H1 (cell line): ENCODE data around the gene CMTM3. TPM values are rescaled to one million over a fixed set of nuclear protein-coding genes. Genes with fewer than 3 reads are reported as not detected.
"Not testable (repeated sequence)": the region's sequence is repeated elsewhere in the genome, so short reads cannot be mapped to it uniquely, and the experiment has no call there.

Source experiments
- CTCF ChIA-PET: fragments of 300-600 bp; sonication (Branson Sonifier 250); formaldehyde crosslinking; loops from one replicate; lab custom pipeline; 2021; ENCODE audit not compliant: partially characterized antibody; lab: Charles Lee
- POLR2A ChIA-PET: fragments of 300-600 bp; sonication (Branson Sonifier 250); formaldehyde crosslinking; loops from one replicate; lab custom pipeline; 2021; ENCODE audit warnings: inconsistent platforms; ENCODE audit not compliant: partially characterized antibody; lab: Charles Lee
- DNase-seq, 2 experiments: peaks; one replicate each; pipeline versions ENCODE4 v3.0.0 to v3.0.0-alpha.2; 2010 to 2022; ENCODE audit warnings: low spot score in 2 of 2, low read depth in 1 of 2, mixed read lengths in 1 of 2
- FAIRE-seq: peaks from 2 replicates; lab custom pipeline; 2011; peaks lifted over from hg19 to GRCh38; lab: Jason Lieb, UNC
- H2AFZ ChIP-seq: 2 replicates; pipeline ENCODE4 v1.8.1; 2012; ENCODE audit warnings: low read length, inconsistent platforms
- H2AK5ac ChIP-seq: 2 replicates; pipeline ENCODE4 v1.6.1; 2013; ENCODE audit warnings: low read depth, low read length
- H2BK120ac ChIP-seq: replicated peaks from 2 replicates; pipeline ENCODE3; 2013; ENCODE audit warnings: low read depth, low read length, inconsistent platforms
- H2BK12ac ChIP-seq: 2 replicates; pipeline ENCODE4 v1.6.1; 2013; ENCODE audit warnings: low read depth, low read length
- H2BK15ac ChIP-seq: 2 replicates; pipeline ENCODE4 v1.6.1; 2013; ENCODE audit warnings: low read length
- H2BK20ac ChIP-seq: 2 replicates; pipeline ENCODE4 v1.6.1; 2013; ENCODE audit warnings: low read length
- H2BK5ac ChIP-seq: 2 replicates; pipeline ENCODE4 v1.6.1; 2013; ENCODE audit warnings: low read depth, low read length
- H3K14ac ChIP-seq: 2 replicates; pipeline ENCODE4 v1.6.1; 2013; ENCODE audit warnings: inconsistent platforms; ENCODE audit not compliant: insufficient read length
- H3K18ac ChIP-seq: 2 replicates; pipeline ENCODE4 v1.6.1; 2013; ENCODE audit warnings: low read length; ENCODE audit errors: extremely low read depth
- H3K23ac ChIP-seq: 2 replicates; pipeline ENCODE4 v1.6.1; 2013; ENCODE audit warnings: inconsistent platforms; ENCODE audit not compliant: insufficient read length
- H3K23me2 ChIP-seq: 2 replicates; pipeline ENCODE4 v1.6.1; 2013; ENCODE audit warnings: low read depth, low read length
- H3K27ac ChIP-seq: 2 replicates; pipeline ENCODE4 v1.6.1; 2011; ENCODE audit warnings: low read depth, low read length, inconsistent platforms
- H3K27me3 ChIP-seq, 4 experiments: replicated peaks in 1 of 4; 1 replicate in 1 of 4; 2 replicates in 3 of 4; pipeline versions ENCODE4 v1.6.1 to v1.8.1; 2011 to 2013; ENCODE audit warnings: low read length in 3 of 4, mild to moderate bottlenecking in 3 of 4, inconsistent platforms in 2 of 4, mixed read lengths in 2 of 4, moderate library complexity in 1 of 4; ENCODE audit not compliant: control insufficient read depth in 3 of 4, insufficient read depth in 3 of 4; ENCODE audit errors: extremely low read depth in 1 of 4
- H3K36me3 ChIP-seq, 4 experiments: 2 replicates each; pipeline versions ENCODE4 v1.6.1 to v1.8.1; 2011 to 2013; ENCODE audit warnings: mild to moderate bottlenecking in 4 of 4, low read length in 3 of 4, moderate library complexity in 2 of 4, control low read depth in 1 of 4, inconsistent platforms in 1 of 4; ENCODE audit not compliant: insufficient read depth in 4 of 4, control insufficient read depth in 2 of 4
- H3K4ac ChIP-seq: replicated peaks from 2 replicates; pipeline ENCODE3; 2013; ENCODE audit warnings: low read length, low read depth, mixed read lengths, inconsistent platforms; ENCODE audit not compliant: insufficient read length
- H3K4me1 ChIP-seq, 4 experiments: replicated peaks in 1 of 4; 1 replicate in 1 of 4; 2 replicates in 3 of 4; pipeline versions ENCODE4 v1.6.1 to v1.8.1; 2011 to 2013; ENCODE audit warnings: low read length in 3 of 4, inconsistent platforms in 2 of 4, mixed read lengths in 1 of 4; ENCODE audit not compliant: insufficient read depth in 4 of 4, control insufficient read depth in 3 of 4
- H3K4me2 ChIP-seq, 2 experiments: 2 replicates each; pipeline versions ENCODE4 v1.6.1 to v1.8.1; 2011 to 2013; ENCODE audit warnings: low read depth in 2 of 2, low read length in 2 of 2, control low read depth in 1 of 2, inconsistent platforms in 1 of 2, mild to moderate bottlenecking in 1 of 2; ENCODE audit not compliant: insufficient read depth in 1 of 2
- H3K4me3 ChIP-seq, 4 experiments: fragments of 200-600, 300-600 bp in 1 of 4; sonication (generic), shearing (Covaris generic), sonication (Bioruptor Twin) in 1 of 4; 2 replicates each; pipeline versions ENCODE4 v1.5.1 to v1.8.1; 2011 to 2016; ENCODE audit warnings: low read length in 4 of 4, low read depth in 3 of 4, control low read depth in 2 of 4, inconsistent platforms in 2 of 4, mild to moderate bottlenecking in 2 of 4, mixed read lengths in 1 of 4, moderate library complexity in 1 of 4; ENCODE audit not compliant: insufficient read depth in 2 of 4; ENCODE audit errors: extremely low read depth in 1 of 4
- H3K56ac ChIP-seq: replicated peaks from 2 replicates; pipeline ENCODE3; 2013; ENCODE audit warnings: low read depth, mild to moderate bottlenecking, mixed read lengths, low read length, inconsistent platforms; ENCODE audit not compliant: insufficient read length
- H3K79me1 ChIP-seq: 2 replicates; pipeline ENCODE4 v1.6.1; 2013; ENCODE audit warnings: low read depth, low read length, control low read depth
- H3K79me2 ChIP-seq, 2 experiments: 2 replicates each; pipeline versions ENCODE4 v1.6.1 to v1.8.1; 2012 to 2013; ENCODE audit warnings: low read length in 2 of 2, mild to moderate bottlenecking in 2 of 2, inconsistent platforms in 1 of 2; ENCODE audit not compliant: insufficient read depth in 2 of 2, control insufficient read depth in 1 of 2
- H3K9ac ChIP-seq, 4 experiments: replicated peaks in 1 of 4; 1 replicate in 1 of 4; 2 replicates in 3 of 4; pipeline versions ENCODE4 v1.6.1 to v1.8.1; 2011 to 2013; ENCODE audit warnings: low read depth in 3 of 4, low read length in 3 of 4, control low read depth in 2 of 4, mild to moderate bottlenecking in 2 of 4, moderate library complexity in 2 of 4, inconsistent platforms in 1 of 4; ENCODE audit errors: extremely low read depth in 1 of 4
- H3K9me3 ChIP-seq, 2 experiments: 2 replicates each; pipeline versions ENCODE4 v1.6.1 to v1.8.1; 2012 to 2013; ENCODE audit warnings: mild to moderate bottlenecking in 2 of 2, moderate library complexity in 2 of 2, control low read depth in 1 of 2, inconsistent platforms in 1 of 2, low read depth in 1 of 2, low read length in 1 of 2, mixed read lengths in 1 of 2; ENCODE audit not compliant: insufficient read depth in 2 of 2
- H4K20me1 ChIP-seq, 2 experiments: replicated peaks in 1 of 2; 2 replicates each; pipeline versions ENCODE3 to v1.8.1; 2011 to 2013; ENCODE audit warnings: inconsistent platforms in 2 of 2, low read length in 2 of 2, mild to moderate bottlenecking in 1 of 2; ENCODE audit not compliant: insufficient read depth in 2 of 2, control insufficient read depth in 1 of 2
- H4K5ac ChIP-seq: 2 replicates; pipeline ENCODE4 v1.6.1; 2013; ENCODE audit warnings: low read length, low read depth, mixed read lengths, inconsistent platforms; ENCODE audit not compliant: insufficient read length
- H4K8ac ChIP-seq: 2 replicates; pipeline ENCODE4 v1.8.0; 2013; ENCODE audit warnings: mild to moderate bottlenecking, moderate library complexity, low read length, inconsistent platforms; ENCODE audit not compliant: insufficient read depth; ENCODE audit errors: extremely low read depth
- H4K91ac ChIP-seq: replicated peaks from 2 replicates; pipeline ENCODE3; 2013; ENCODE audit warnings: low read length, mixed read lengths, inconsistent platforms; ENCODE audit not compliant: insufficient read length
- WGBS, 2 experiments: shearing (Covaris generic) in 1 of 2; methylation state at CpG; one replicate each; pipeline versions ENCODE4 v1.1.6 to v1.1.7; 2013 to 2015; ENCODE audit warnings: low lambda C conversion rate in 2 of 2, mixed read lengths in 2 of 2, inconsistent platforms in 1 of 2, low coverage in 1 of 2, missing lambda C conversion rate in 1 of 2; ENCODE audit not compliant: insufficient replicate concordance in 2 of 2, insufficient coverage in 1 of 2, insufficient read length in 1 of 2; ENCODE audit errors: extremely low coverage in 1 of 2, missing lambda C conversion rate in 1 of 2; 5-methylcytosine and 5-hydroxymethylcytosine counted together
- polyA plus RNA-seq, 7 experiments: library from polyadenylated mRNA; depleted of rRNA in 3 of 7; stranded (reverse) in 5 of 7; unstranded in 2 of 7; fragments of >200 nt in 5 of 7; fragments of 200-250 nt in 2 of 7; gene quantifications; 1 replicate in 5 of 7; 2 replicates in 1 of 7; 4 replicates in 1 of 7; pipeline versions ENCODE4 v1.2.1 to v1.2.3, GENCODE V29; 2011 to 2013; ENCODE audit warnings: missing spikeins in 2 of 7, mixed read lengths in 2 of 7
- total RNA-seq: library from RNA; stranded (reverse); fragmentation: NEBNext Ultra II Directional; extraction: Animal tissue kit (Norgen Biotek cat#: 25700); gene quantifications from 2 replicates; pipeline ENCODE4 v1.2.1, GENCODE V29; 2021

CMTM3 gene
- total and polyA plus RNA-seq, 2 of the 8 experiments (the other 6 are each of a cell fraction or from before 2014, with no cell fraction given) = 24.7 to 24.8 TPM

GRCh38 chr16:66631558-66631957, 27.1 kb downstream of the CMTM3 start:
- H2AFZ ChIP-seq, H3K79me2 ChIP-seq, H3K9ac ChIP-seq, DNase-seq, H4K5ac ChIP-seq, H2BK15ac ChIP-seq, POLR2A ChIA-PET, H2BK5ac ChIP-seq, H4K20me1 ChIP-seq, H3K9me3 ChIP-seq, H3K4me2 ChIP-seq, H2BK12ac ChIP-seq, H3K18ac ChIP-seq, H3K23me2 ChIP-seq, H3K56ac ChIP-seq, H4K91ac ChIP-seq, H2AK5ac ChIP-seq, H4K8ac ChIP-seq, H3K79me1 ChIP-seq, H3K23ac ChIP-seq, H3K27ac ChIP-seq, H2BK20ac ChIP-seq, H3K4me1 ChIP-seq, FAIRE-seq, H3K4me3 ChIP-seq, H2BK120ac ChIP-seq, H3K14ac ChIP-seq, H3K27me3 ChIP-seq, H3K4ac ChIP-seq: not testable (repeated sequence)
- H3K36me3 ChIP-seq = peaks cover 0 to 12% (median 0%) of the 10 kb centered on the region in 4 experiments; a peak in 1 of 8 replicates
- WGBS, 2 experiments = 97% methylated on average over 3 of the region's 4 CpGs; no CpG with 5 or more reads in 1 of the 2 experiments
- CTCF ChIA-PET = interaction anchor here (4.4 kb wide), 1 partner anchor 23 kb away, joined by 17 read pairs; no protein-coding TSS in a partner anchor
